ENCODE data around the gene ERC2.

The ERC2 gene

GRCh38 chr3:55567121-55567520, 901.1 kb downstream of the ERC2 start:
- no peak overlapping the region for H3K4me3 ChIP-seq (ENCODE audit: low read depth, low read length)
- peak; percentile 34; the same call in 1 of the 2 replicates for TF ChIP-seq ZNF623 (tag by site-specific recombination; IDR thresholded peaks at IDR 0.05)
- no peak for TF ChIP-seq ZNF394 (tag by site-specific recombination; IDR thresholded peaks at IDR 0.05; ENCODE audit: borderline replicate concordance)
- H3K9me3 ChIP-seq (ENCODE audit: control insufficient read depth, insufficient read depth, low read depth, low read length), result no peaks in the 10 kb centered on the region
- peaks cover 5% of the 10 kb centered on the region; the same call in 1 of the 2 replicates for H3K4me1 ChIP-seq (ENCODE audit: control insufficient read depth, insufficient read depth, low read length)
- H3K27ac ChIP-seq (ENCODE audit: extremely low read depth, low read depth, low read length), result no peak overlapping the region
- ChIA-PET POLR2A (no interaction called here), CTCF (no interaction called here)
- H3K36me3 ChIP-seq (ENCODE audit: control insufficient read depth in 2 of 2, insufficient read depth in 1 of 2, low read length in 2 of 2), result no peaks in the 10 kb centered on the region

GRCh38 chr3:55565521-55565920, 902.7 kb downstream of the ERC2 start:
- POLR2A ChIA-PET, result no interaction called here
- Histone ChIP-seq H3K36me3 (ENCODE audit: control insufficient read depth in 2 of 2, insufficient read depth in 1 of 2, low read length in 2 of 2) (no peaks in the 10 kb centered on the region), H3K9me3 (ENCODE audit: control insufficient read depth, insufficient read depth, low read depth, low read length) (no peaks in the 10 kb centered on the region), H3K4me1 (ENCODE audit: control insufficient read depth, insufficient read depth, low read length) (peaks cover 5% of the 10 kb centered on the region; the same call in 1 of the 2 replicates), H3K27ac (ENCODE audit: extremely low read depth, low read depth, low read length) (no peak overlapping the region), H3K4me3 (ENCODE audit: low read depth, low read length) (no peak overlapping the region)
- TF ChIP-seq YY1 (tag by site-specific recombination; IDR thresholded peaks at IDR 0.05) (no peak), ZBTB7A (tag by site-specific recombination; IDR thresholded peaks at IDR 0.05; ENCODE audit: low read depth) (no peak), ZBTB11 (tag by site-specific recombination; conservative IDR thresholded peaks at IDR 0.05; ENCODE audit: low read depth) (no peak), ZNF133 (tag by site-specific recombination; IDR thresholded peaks at IDR 0.05) (no peak), ZNF350 (tag by site-specific recombination; IDR thresholded peaks at IDR 0.05) (no peak)
- CTCF ChIA-PET, result no interaction called here

GRCh38 chr3:55564726-55565125, 903.5 kb downstream of the ERC2 start:
- no peaks in the 10 kb centered on the region for H3K36me3 ChIP-seq (ENCODE audit: control insufficient read depth in 2 of 2, insufficient read depth in 1 of 2, low read length in 2 of 2)
- TF ChIP-seq ZNF791 (tag by site-specific recombination; IDR thresholded peaks at IDR 0.05), result no peak
- 0 out of 2 replicates have a peak, but pooled peaks have one; percentile 19 for TF ChIP-seq ZSCAN16 (tag by site-specific recombination; IDR thresholded peaks at IDR 0.05)
- peak; percentile 73 for TF ChIP-seq ZBTB44 (tag by site-specific recombination; IDR thresholded peaks at IDR 0.05)
- ChIA-PET POLR2A (no interaction called here), CTCF (interaction anchor here (1.0 kb wide), 1 partner anchor 15 kb away, joined by 3 read pairs; no protein-coding TSS in a partner anchor)
- no peak overlapping the region for H3K27ac ChIP-seq (ENCODE audit: extremely low read depth, low read depth, low read length)
- peaks cover 5% of the 10 kb centered on the region; the same call in 1 of the 2 replicates for H3K4me1 ChIP-seq (ENCODE audit: control insufficient read depth, insufficient read depth, low read length)
- H3K9me3 ChIP-seq (ENCODE audit: control insufficient read depth, insufficient read depth, low read depth, low read length), result no peaks in the 10 kb centered on the region
- H3K4me3 ChIP-seq (ENCODE audit: low read depth, low read length), result no peak overlapping the region

- Histone ChIP-seq H3K4me3 (ENCODE audit: low read depth, low read length) (no peak overlapping the region), H3K4me1 (ENCODE audit: control insufficient read depth, insufficient read depth, low read length) (no peaks in the 10 kb centered on the region), H3K36me3 (ENCODE audit: control insufficient read depth in 2 of 2, insufficient read depth in 1 of 2, low read length in 2 of 2) (no peaks in the 10 kb centered on the region), H3K9me3 (ENCODE audit: control insufficient read depth, insufficient read depth, low read depth, low read length) (no peaks in the 10 kb centered on the region), H3K27ac (ENCODE audit: extremely low read depth, low read depth, low read length) (no peak overlapping the region)
- POLR2A ChIA-PET, result no interaction called here
- CTCF ChIA-PET, result no interaction called here
- TF ChIP-seq ZNF138 (tag by site-specific recombination; IDR thresholded peaks at IDR 0.05; ENCODE audit: borderline replicate concordance) (no peak), AEBP2 (tag by site-specific recombination; IDR thresholded peaks at IDR 0.05; ENCODE audit: borderline replicate concordance) (no peak), ZNF510 (tag by site-specific recombination; IDR thresholded peaks at IDR 0.05; ENCODE audit: insufficient replicate concordance) (no peak), ZNF350 (tag by site-specific recombination; IDR thresholded peaks at IDR 0.05) (peak; percentile 29; the same call in 1 of the 2 replicates), ZBTB44 (tag by site-specific recombination; IDR thresholded peaks at IDR 0.05) (0 out of 2 replicates have a peak, but pooled peaks have one; percentile 15), ZNF394 (tag by site-specific recombination; IDR thresholded peaks at IDR 0.05; ENCODE audit: borderline replicate concordance) (no peak), ZNF624 (tag by site-specific recombination; IDR thresholded peaks at IDR 0.05) (no peak), ZNF280C (tag by site-specific recombination; IDR thresholded peaks at IDR 0.05) (no peak), ZNF521 (tag by site-specific recombination; IDR thresholded peaks at IDR 0.05) (no peak)
Observed at GRCh38 chr3:55562700-55563099, 905.6 kb downstream of the ERC2 start.

Data from HEK293 (cell line).